Tibial artery (tissue), 4 donors: ENCODE data around the gene PTPRJ.
A peak's percentile ranks its signal among the peaks of the same experiment; 100 is the strongest.

ENCODE experiments used
- DNase-seq, 2 donors: peaks; one replicate each; pipeline ENCODE4 v3.0.0-alpha.2; 2019
- H3K27ac ChIP-seq, 2 donors: fragments of 200-600 bp; sonication (generic) in 1 of 2; 1 replicate in 1 of 2; 2 replicates in 1 of 2; pipeline ENCODE4 v1.5.1; 2018 to 2019; ENCODE audit warnings: mild to moderate bottlenecking in 1 of 2
- H3K27me3 ChIP-seq, 2 donors: fragments of 200-600 bp; sonication (generic) in 1 of 2; one replicate each; pipeline versions ENCODE4 v1.5.1 to v1.6.0; 2016 to 2019
- H3K36me3 ChIP-seq, 3 donors: fragments of 200-600 bp; sonication (generic) in 2 of 3; one replicate each; pipeline ENCODE4 v1.5.1; 2016 to 2019; ENCODE audit warnings: mild to moderate bottlenecking in 2 of 3
- H3K4me1 ChIP-seq, 4 donors: fragments of 200-600 bp; sonication (generic) in 2 of 4; 1 replicate in 3 of 4; 2 replicates in 1 of 4; pipeline ENCODE4 v1.5.1; 2016 to 2019
- H3K4me3 ChIP-seq, 2 donors: fragments of 200-600 bp; sonication (generic) in 1 of 2; 1 replicate in 1 of 2; 2 replicates in 1 of 2; pipeline ENCODE4 v1.5.1; 2018 to 2019; ENCODE audit warnings: mild to moderate bottlenecking in 2 of 2
- H3K9me3 ChIP-seq, 3 donors: fragments of 200-600 bp; sonication (generic) in 1 of 3; one replicate each; pipeline ENCODE4 v1.5.1; 2016 to 2019
- intact Hi-C: fragments of 100-400 bp; cut with DNase I; formaldehyde crosslinking; loops from one replicate; pipeline ENCODE4 v1.15.0; 2023; ENCODE audit warnings: low total_unique reads
- TF ChIP-seq, protein P1 (sequence below), 2 experiments: fragments of 200-600 bp in 1 of 2; fragments of 450-650 bp in 1 of 2; IDR thresholded peaks; one replicate each; pipeline ENCODE4 v1.5.1; 2017 to 2019; ENCODE audit warnings: antibody characterized with exemption in 2 of 2, mild to moderate bottlenecking in 1 of 2, moderate library complexity in 1 of 2

The PTPRJ gene

DNA sequence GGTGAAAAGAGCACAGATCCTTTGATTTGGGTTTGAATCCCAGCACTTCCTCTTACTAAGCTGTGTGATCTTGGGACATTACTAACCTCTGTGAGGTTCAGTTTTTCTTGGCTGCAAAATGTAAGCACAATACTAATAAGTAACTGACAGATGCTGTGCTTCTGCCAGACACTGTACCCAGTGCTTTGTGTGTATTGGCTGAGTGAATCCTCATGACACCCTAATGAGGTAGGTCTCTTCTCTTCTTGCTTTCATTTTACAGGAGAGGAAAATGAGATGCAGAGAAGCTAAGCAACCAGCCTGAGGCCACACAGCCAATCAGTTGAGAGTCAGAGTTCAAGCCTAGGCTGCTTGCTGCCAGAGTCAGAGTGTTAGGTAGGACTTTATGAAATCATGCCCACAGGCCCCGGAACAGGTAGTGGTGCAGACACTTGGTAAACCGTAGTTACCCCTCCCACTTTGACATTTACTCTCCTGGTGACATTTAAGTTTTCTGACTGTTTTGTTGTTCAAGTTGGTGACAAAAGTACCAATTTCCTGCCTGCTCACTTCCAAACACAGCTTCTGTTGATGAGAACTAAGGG lies 21.2 kb downstream of the PTPRJ start:
- TF ChIP-seq, protein P1, sequence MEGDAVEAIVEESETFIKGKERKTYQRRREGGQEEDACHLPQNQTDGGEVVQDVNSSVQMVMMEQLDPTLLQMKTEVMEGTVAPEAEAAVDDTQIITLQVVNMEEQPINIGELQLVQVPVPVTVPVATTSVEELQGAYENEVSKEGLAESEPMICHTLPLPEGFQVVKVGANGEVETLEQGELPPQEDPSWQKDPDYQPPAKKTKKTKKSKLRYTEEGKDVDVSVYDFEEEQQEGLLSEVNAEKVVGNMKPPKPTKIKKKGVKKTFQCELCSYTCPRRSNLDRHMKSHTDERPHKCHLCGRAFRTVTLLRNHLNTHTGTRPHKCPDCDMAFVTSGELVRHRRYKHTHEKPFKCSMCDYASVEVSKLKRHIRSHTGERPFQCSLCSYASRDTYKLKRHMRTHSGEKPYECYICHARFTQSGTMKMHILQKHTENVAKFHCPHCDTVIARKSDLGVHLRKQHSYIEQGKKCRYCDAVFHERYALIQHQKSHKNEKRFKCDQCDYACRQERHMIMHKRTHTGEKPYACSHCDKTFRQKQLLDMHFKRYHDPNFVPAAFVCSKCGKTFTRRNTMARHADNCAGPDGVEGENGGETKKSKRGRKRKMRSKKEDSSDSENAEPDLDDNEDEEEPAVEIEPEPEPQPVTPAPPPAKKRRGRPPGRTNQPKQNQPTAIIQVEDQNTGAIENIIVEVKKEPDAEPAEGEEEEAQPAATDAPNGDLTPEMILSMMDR (IDR thresholded peaks at IDR 0.05), result no peak
- H3K27me3 ChIP-seq, result no peaks in the 10 kb centered on the region
- no peak overlapping the region for H3K4me3 ChIP-seq
- intact Hi-C loops, result no loop called here
- DNase-seq, result no peak
- H3K36me3 ChIP-seq, result no peaks in the 10 kb centered on the region
- H3K4me1 ChIP-seq, result peaks cover 0 to 28% (median 11%) of the 10 kb centered on the region in 4 donors
- no peak overlapping the region for H3K27ac ChIP-seq
- H3K9me3 ChIP-seq, result no peaks in the 10 kb centered on the region

DNA sequence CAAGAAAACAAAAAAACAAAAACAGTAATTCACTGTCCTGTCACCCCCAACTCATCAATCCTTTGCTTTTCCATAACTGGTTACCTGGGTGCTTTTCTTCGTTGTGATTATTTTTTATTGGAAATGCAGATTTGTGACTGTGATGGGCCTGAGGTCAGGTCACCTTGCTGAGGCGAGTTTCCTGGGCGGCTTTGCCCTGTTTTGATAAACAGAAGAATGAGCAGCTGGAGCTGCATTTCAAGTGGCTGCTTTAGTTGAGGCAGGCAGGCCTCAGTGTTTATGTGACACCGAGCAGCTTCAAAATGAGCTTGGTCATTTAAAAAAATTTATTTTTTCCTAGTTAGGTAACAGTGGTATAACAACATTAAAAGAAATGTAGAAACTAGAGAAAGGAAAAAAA lies 22.2 kb downstream of the PTPRJ start:
- H3K4me1 ChIP-seq, result peaks cover 0 to 38% (median 15%) of the 10 kb centered on the region in 4 donors
- no peaks in the 10 kb centered on the region for H3K27me3 ChIP-seq
- TF ChIP-seq, protein P1 (IDR thresholded peaks at IDR 0.05), result no peak
- no peak overlapping the region for H3K27ac ChIP-seq
- H3K9me3 ChIP-seq, result no peaks in the 10 kb centered on the region
- intact Hi-C loops, result no loop called here
- no peaks in the 10 kb centered on the region for H3K36me3 ChIP-seq
- H3K4me3 ChIP-seq, result no peak overlapping the region
- no peak for DNase-seq

DNA sequence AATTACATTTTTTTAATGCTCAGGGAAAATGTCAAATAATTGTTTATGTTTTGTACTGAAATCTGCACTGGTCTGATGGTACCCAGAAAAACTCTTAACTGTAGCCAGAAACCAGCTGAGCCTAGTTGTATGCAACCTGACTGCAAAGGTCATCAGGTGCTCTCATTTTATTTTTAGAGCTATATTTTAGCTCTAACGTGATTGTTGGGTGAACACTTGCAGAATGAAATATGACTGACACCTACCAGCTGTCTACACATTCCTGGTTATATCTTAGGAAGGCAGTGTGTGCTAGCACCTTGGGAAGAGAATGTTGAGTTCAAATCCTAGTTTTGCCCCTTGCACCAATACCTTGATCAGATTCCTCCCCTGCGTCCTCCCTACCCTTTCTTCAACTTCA lies 23.6 kb downstream of the PTPRJ start:
- Histone ChIP-seq H3K4me3 (no peak overlapping the region), H3K27ac (no peak overlapping the region), H3K4me1 (peaks cover 0 to 39% (median 15%) of the 10 kb centered on the region in 4 donors), H3K27me3 (no peaks in the 10 kb centered on the region), H3K9me3 (no peaks in the 10 kb centered on the region), H3K36me3 (no peaks in the 10 kb centered on the region)
- TF ChIP-seq, protein P1 (IDR thresholded peaks at IDR 0.05), result no peak
- intact Hi-C loops, result no loop called here
- no peak for DNase-seq

GRCh38 chr11:48004456-48004855 lies 24.1 kb downstream of the PTPRJ start:
- Histone ChIP-seq H3K4me3 (no peak overlapping the region), H3K27me3 (no peaks in the 10 kb centered on the region), H3K27ac (no peak overlapping the region), H3K4me1 (peaks cover 0 to 39% (median 15%) of the 10 kb centered on the region in 4 donors), H3K36me3 (no peaks in the 10 kb centered on the region), H3K9me3 (no peaks in the 10 kb centered on the region)
- TF ChIP-seq, protein P1 (IDR thresholded peaks at IDR 0.05), result no peak
- intact Hi-C loops, result no loop called here
- DNase-seq, result peak in 1 of 2 donors; percentile 42

- H3K4me1 ChIP-seq, result peaks cover 0 to 39% (median 15%) of the 10 kb centered on the region in 4 donors
- intact Hi-C loops, result no loop called here
- H3K27ac ChIP-seq, result no peak overlapping the region
- H3K27me3 ChIP-seq, result no peaks in the 10 kb centered on the region
- TF ChIP-seq, protein P1 (IDR thresholded peaks at IDR 0.05), result no peak
- H3K9me3 ChIP-seq, result no peaks in the 10 kb centered on the region
- no peaks in the 10 kb centered on the region for H3K36me3 ChIP-seq
- DNase-seq, result peak in 1 of 2 donors; percentile 51
- H3K4me3 ChIP-seq, result no peak overlapping the region
Measured at GRCh38 chr11:48005136-48005535, 24.8 kb downstream of the PTPRJ start.
